Activated CD4-positive, alpha-beta T cell treated with anti-CD3 and anti-CD28 coated beads for 36 hours (primary cell): Measurements from ENCODE around the gene KIT. TPM values are rescaled to one million over a fixed set of nuclear protein-coding genes. Genes with fewer than 3 reads are reported as not detected.

Experiments used
- ATAC-seq: fragments of 200-7000 bp; cut with Tn5 transposase; one replicate; pipeline ENCODE4 v1.10.0; 2021; ENCODE audit warnings: mild to moderate bottlenecking, moderate library complexity
- CTCF ChIA-PET: fragments of 350-600 bp; sonication (Branson Sonifier 250); formaldehyde crosslinking; loops from one replicate; lab custom pipeline; 2021; ENCODE audit warnings: antibody characterized with exemption; lab: Charles Lee
- POLR2A ChIA-PET: fragments of 350-600 bp; sonication (Branson Sonifier 250); formaldehyde crosslinking; loops from one replicate; lab custom pipeline; 2021; ENCODE audit warnings: antibody characterized with exemption, inconsistent platforms; lab: Charles Lee
- DNase-seq: peaks from one replicate; pipeline ENCODE4 v3.0.0-alpha.2; 2020
- H3K27ac Mint-ChIP-seq: one replicate; pipeline ENCODE4 v1.8.0; 2021; ENCODE audit warnings: mixed read lengths
- H3K27me3 Mint-ChIP-seq: one replicate; pipeline ENCODE4 v1.8.0; 2021; ENCODE audit warnings: mixed read lengths
- H3K36me3 Mint-ChIP-seq: one replicate; pipeline ENCODE4 v1.8.0; 2021; ENCODE audit warnings: low read depth, mixed read lengths
- H3K4me1 Mint-ChIP-seq: one replicate; pipeline ENCODE4 v1.8.0; 2021; ENCODE audit warnings: mixed read lengths
- H3K4me3 Mint-ChIP-seq: one replicate; pipeline ENCODE4 v1.8.0; 2021; ENCODE audit warnings: mild to moderate bottlenecking, moderate library complexity, mixed read lengths
- H3K9me3 Mint-ChIP-seq: one replicate; pipeline ENCODE4 v1.8.0; 2021; ENCODE audit warnings: low read depth, mixed read lengths
- intact Hi-C, 2 experiments: fragments of 100-400 bp; cut with DNase I in 1 of 2; cut with micrococcal nuclease in 1 of 2; formaldehyde crosslinking; loops; one replicate each; pipeline versions ENCODE4 v1.14.2 to v1.15.1; 2022 to 2024; cut with DNase I, micrococcal nuclease
- total RNA-seq, 2 experiments: library from RNA; stranded (reverse); gene quantifications; one replicate each; pipeline ENCODE4 v1.2.3, GENCODE V29; 2021

KIT gene
- total RNA-seq, 2 experiments from 2014 or later = not detected

DNA sequence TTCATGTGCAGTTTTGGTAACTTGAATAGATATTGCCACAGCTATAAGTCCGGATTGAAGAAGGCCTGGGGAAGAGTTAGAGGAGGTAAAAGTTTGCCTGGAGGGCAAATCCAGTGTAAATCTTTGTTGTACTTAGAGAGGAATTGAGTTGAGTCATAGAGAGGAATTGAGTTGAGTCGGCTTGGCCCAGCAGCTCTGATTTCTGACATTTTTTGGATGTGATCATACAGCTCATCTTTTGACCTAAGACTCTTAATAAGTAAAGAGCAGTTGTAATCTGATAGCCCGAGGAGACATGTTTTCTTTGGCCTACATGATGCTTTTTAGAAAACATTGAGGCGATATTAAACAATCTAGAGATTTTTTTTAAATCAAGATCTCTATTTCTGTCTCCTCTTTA is 3.9 kb downstream of the KIT start:
- DNase-seq (no peak), ATAC-seq (no peak)
- H3K36me3 Mint-ChIP-seq = no peaks in the 10 kb centered on the region
- H3K4me3 Mint-ChIP-seq = no peak overlapping the region
- peaks cover 9% of the 10 kb centered on the region for H3K4me1 Mint-ChIP-seq
- no peak overlapping the region for H3K27ac Mint-ChIP-seq
- ChIA-PET CTCF (interaction anchor here (1.0 kb wide), 1 partner anchor 39 kb away, joined by 3 read pairs; no protein-coding TSS in a partner anchor), POLR2A (no interaction called here)
- H3K27me3 Mint-ChIP-seq = peaks cover 47% of the 10 kb centered on the region
- intact Hi-C loops = no loop called here
- H3K9me3 Mint-ChIP-seq = no peaks in the 10 kb centered on the region

DNA sequence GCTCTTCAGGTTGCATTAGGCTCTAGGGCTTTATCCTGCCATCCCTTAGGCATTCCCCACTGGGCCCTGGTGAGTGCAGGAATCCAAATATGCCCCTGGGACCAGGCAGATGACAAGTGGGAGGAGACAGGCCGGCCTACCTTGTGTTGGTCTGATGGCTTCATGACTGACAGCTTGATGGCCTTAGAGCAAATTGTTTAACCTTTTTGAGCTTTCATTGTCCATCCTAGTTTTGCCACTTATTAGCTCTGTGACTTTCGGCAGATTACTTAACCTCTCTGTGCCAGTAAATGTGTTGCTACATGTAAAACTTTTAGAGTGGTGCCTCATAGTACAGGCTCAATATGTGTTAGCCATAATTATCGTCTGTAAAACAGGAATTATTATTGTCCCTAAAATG is 4.4 kb downstream of the KIT start:
- H3K9me3 Mint-ChIP-seq = no peaks in the 10 kb centered on the region
- H3K27ac Mint-ChIP-seq = no peak overlapping the region
- H3K27me3 Mint-ChIP-seq = peaks cover 43% of the 10 kb centered on the region
- no peaks in the 10 kb centered on the region for H3K36me3 Mint-ChIP-seq
- DNase-seq (no peak), ATAC-seq (no peak)
- H3K4me3 Mint-ChIP-seq = no peak overlapping the region
- ChIA-PET POLR2A (no interaction called here), CTCF (interaction anchor here (1.0 to 1.4 kb wide), 2 partner anchors 26 to 38 kb away, joined by 3 read pairs; no protein-coding TSS in a partner anchor)
- intact Hi-C loops = no loop called here
- peaks cover 9% of the 10 kb centered on the region for H3K4me1 Mint-ChIP-seq

DNA sequence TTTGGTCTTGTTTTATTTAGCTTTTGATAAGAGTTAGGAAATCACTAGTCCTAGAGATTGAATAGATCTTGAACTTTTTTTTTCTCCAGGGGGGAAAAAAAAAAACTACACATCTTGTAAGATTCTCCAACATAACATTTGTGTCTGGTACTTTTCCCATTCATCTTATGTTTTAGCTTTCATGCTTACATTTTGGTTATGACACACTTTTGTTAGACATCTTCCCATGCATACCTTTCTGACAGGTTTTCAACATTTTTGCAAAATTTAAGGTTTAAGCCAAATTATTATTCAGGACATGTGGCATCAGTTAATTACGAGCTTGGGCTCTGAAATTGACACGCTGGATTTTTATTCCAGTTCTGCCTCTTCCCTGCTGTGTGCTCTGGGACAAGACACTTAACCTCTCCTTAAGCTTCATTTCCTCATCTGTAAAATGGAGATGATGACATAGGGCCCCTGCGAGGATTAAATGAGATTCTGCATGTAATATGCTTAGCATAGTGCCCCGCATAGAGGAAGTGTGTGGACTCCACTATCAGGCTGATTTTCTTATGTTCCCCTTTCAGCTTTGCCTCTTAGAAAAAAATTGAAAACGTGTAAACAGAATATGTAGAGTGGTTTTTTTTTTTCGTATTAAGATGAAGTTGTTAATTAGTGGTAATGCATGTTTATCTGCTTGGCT is 5.3 kb downstream of the KIT start:
- H3K27me3 Mint-ChIP-seq = peaks cover 43% of the 10 kb centered on the region

DNA sequence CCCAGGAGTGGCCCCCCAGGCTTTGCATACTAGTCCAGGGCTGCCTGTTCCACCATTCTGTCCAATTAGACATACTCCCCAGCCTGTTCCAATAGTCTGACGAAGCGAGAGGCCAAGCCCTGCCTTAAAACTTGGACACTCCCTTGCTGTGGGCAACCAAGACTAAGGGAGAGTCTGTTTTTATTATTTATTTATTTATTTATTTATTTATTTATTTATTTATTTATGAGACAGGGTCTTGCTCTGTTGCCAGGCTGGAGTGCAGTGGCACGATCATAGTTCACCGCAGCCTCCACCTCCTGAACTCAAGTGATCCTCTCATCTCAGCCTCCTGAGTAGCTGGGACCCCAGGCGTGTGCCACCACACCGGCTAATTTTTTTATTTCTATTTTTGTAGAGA is 6.6 kb downstream of the KIT start:
- ChIA-PET CTCF (no interaction called here), POLR2A (no interaction called here)
- no peak for ATAC-seq
- no peak for DNase-seq
- Mint-ChIP-seq H3K27me3 (peaks cover 39% of the 10 kb centered on the region), H3K4me3 (no peak overlapping the region), H3K9me3 (no peaks in the 10 kb centered on the region), H3K36me3 (no peaks in the 10 kb centered on the region), H3K4me1 (peaks cover 4% of the 10 kb centered on the region), H3K27ac (no peak overlapping the region)
- intact Hi-C loops = no loop called here

More for the DNA sequence above, 5.3 kb downstream of the KIT start:
- no peak overlapping the region for H3K27ac Mint-ChIP-seq
- H3K4me3 Mint-ChIP-seq = no peak overlapping the region
- intact Hi-C loops = no loop called here
- ATAC-seq (no peak), DNase-seq (no peak)
- no peaks in the 10 kb centered on the region for H3K9me3 Mint-ChIP-seq
- H3K36me3 Mint-ChIP-seq = no peaks in the 10 kb centered on the region
- peaks cover 7% of the 10 kb centered on the region for H3K4me1 Mint-ChIP-seq
- ChIA-PET POLR2A (no interaction called here), CTCF (interaction anchor here (1.4 kb wide), 1 partner anchor 25 kb away, joined by 3 read pairs; no protein-coding TSS in a partner anchor)

DNA sequence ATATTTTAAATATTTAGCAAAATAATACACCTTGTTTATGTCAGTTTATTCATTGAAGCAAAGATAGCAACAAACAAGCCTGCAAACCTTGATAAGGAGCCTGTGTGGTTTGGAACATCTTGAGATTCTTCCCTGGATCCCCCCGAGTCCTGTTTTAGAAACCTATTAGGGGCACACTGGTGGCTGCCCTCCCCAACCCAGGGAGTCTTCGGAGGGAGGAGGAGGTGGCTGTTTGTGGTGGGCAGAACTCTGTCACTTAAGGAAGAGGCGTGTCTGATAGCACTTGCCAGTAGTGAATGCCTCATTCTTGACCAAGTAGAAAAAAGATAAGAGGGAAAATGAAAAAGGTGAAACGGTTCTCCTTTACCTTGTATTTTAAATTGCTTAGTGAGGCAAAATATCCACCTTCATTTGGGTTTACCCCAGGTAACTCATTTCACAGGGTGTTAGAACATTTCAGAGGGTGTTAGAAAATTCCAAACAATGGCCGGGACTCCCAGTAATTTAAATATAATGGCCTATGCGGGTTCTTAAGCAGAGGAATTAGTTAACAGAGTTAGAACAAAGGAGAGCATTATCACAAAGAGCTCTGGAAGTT is 10.4 kb downstream of the KIT start:
- CTCF ChIA-PET = interaction anchor here (0.6 kb wide), 1 partner anchor 140 kb away, joined by 3 read pairs; no protein-coding TSS in a partner anchor
- H3K4me1 Mint-ChIP-seq = no peaks in the 10 kb centered on the region
- no peaks in the 10 kb centered on the region for H3K9me3 Mint-ChIP-seq
- DNase-seq = no peak
- intact Hi-C loops = no loop called here
- peaks cover 19% of the 10 kb centered on the region for H3K27me3 Mint-ChIP-seq
- H3K36me3 Mint-ChIP-seq = no peaks in the 10 kb centered on the region
- H3K27ac Mint-ChIP-seq = no peak overlapping the region
- no peak overlapping the region for H3K4me3 Mint-ChIP-seq
- no peak for ATAC-seq
- POLR2A ChIA-PET = no interaction called here

DNA sequence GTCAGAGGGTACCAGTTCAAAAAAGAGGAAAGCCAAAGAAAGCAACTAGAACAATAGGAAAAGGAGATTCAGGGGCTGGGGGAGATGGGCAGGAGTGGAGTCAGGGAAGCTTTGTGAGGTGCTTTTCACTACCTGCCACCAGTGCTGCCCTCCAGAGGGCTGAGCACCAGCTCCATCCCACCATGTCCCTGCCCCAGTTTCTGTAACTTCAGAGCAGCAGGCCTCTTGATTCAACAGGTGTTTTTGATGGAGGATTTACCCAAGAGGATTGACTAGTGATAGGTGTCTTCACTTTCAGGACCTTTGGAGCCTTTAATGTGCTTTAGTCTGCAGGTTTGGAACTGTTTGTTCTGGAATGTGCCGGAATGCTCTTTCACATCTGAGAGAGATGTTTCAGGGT is 12.1 kb downstream of the KIT start:
- Mint-ChIP-seq H3K4me3 (no peak overlapping the region), H3K4me1 (no peaks in the 10 kb centered on the region), H3K9me3 (no peaks in the 10 kb centered on the region), H3K27me3 (peaks cover 15% of the 10 kb centered on the region), H3K27ac (no peak overlapping the region), H3K36me3 (no peaks in the 10 kb centered on the region)
- POLR2A ChIA-PET = no interaction called here
- ATAC-seq = no peak
- intact Hi-C loops = no loop called here
- DNase-seq = no peak
- CTCF ChIA-PET = no interaction called here

DNA sequence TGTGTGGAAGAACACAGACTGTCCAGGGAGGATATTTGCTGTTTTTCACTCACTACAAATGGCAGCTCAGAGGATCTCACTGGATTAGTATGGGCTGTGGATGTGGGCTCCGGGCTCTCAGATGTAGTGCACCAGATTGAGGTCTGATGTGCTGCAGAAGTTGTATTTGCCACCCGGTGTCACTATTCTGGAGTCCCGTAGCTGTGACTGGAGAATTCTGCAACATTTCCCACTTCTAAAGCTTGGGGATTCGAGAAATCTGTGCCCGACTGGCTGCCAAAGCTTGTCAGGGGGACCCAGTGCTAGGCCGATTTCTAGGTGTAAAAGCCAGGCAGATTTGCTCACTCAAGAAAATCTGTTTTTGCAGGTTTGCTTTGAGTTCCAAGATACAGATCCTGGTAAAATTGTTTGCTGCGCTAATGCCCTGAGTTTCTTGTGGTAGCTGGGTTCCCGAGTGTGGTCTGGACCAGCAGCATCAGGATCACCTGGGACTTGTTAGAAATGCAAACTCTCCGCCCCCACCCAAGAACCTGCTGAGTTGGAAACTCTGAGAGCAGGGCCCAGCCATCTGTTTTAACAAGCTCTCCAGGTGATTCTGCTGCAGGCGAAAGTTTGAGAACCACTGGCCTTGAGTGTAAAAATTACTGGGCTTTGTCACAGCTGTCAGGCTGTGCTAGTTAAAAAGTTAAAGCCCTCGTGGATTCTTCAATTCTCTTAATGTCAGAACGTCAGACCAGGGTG is 18.1 kb downstream of the KIT start:
- Mint-ChIP-seq H3K9me3 (no peaks in the 10 kb centered on the region), H3K36me3 (no peaks in the 10 kb centered on the region), H3K27me3 (no peaks in the 10 kb centered on the region), H3K4me3 (no peak overlapping the region), H3K4me1 (no peaks in the 10 kb centered on the region), H3K27ac (no peak overlapping the region)
- POLR2A ChIA-PET = no interaction called here
- CTCF ChIA-PET = no interaction called here
- no peak for ATAC-seq
- intact Hi-C loops = no loop called here
- DNase-seq = no peak

DNA sequence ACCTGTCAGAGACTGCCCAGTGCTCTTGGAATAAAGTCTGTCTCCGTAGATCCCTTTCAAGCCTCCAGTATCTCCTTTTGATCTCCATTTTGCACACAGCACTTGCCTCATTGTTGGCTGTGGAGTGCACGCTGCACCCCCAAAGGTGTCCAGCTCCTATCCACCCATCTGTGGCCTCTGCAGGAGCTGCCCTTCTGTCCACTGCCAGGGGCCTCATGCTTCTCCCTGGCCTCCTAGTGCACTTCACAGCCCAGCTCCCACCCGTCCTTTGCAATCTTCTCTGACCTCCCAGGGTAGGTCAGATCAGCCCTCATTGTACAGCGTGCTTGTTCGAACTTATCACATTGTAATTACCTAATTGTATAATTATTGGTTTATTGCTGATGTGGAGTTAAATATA is 18.9 kb downstream of the KIT start:
- CTCF ChIA-PET = no interaction called here
- H3K36me3 Mint-ChIP-seq = no peaks in the 10 kb centered on the region
- H3K27ac Mint-ChIP-seq = no peak overlapping the region
- H3K4me1 Mint-ChIP-seq = no peaks in the 10 kb centered on the region
- H3K27me3 Mint-ChIP-seq = no peaks in the 10 kb centered on the region
- POLR2A ChIA-PET = no interaction called here
- ATAC-seq (no peak), DNase-seq (no peak)
- H3K4me3 Mint-ChIP-seq = no peak overlapping the region
- H3K9me3 Mint-ChIP-seq = no peaks in the 10 kb centered on the region
- intact Hi-C loops = no loop called here

DNA sequence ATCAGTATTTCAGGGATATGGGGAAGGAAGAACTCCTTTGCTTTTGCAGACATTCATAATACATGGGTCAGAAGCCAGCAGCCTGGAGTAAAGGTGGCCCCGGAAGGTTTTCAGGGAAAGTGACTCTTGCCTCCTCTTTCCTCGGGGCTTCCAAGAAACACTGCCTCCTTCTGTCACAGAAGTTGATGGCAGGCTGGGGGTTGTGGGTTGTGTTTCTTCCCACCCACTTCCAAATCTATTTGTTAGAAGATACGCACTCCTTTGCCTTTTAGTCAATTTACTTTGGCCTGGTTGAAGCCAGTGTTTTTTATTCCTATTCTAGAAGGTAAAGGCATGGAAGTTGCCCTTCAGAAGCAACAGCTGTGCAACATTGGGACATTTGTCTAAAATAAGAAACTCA is 19.7 kb downstream of the KIT start:
- no peak for ATAC-seq

DNA sequence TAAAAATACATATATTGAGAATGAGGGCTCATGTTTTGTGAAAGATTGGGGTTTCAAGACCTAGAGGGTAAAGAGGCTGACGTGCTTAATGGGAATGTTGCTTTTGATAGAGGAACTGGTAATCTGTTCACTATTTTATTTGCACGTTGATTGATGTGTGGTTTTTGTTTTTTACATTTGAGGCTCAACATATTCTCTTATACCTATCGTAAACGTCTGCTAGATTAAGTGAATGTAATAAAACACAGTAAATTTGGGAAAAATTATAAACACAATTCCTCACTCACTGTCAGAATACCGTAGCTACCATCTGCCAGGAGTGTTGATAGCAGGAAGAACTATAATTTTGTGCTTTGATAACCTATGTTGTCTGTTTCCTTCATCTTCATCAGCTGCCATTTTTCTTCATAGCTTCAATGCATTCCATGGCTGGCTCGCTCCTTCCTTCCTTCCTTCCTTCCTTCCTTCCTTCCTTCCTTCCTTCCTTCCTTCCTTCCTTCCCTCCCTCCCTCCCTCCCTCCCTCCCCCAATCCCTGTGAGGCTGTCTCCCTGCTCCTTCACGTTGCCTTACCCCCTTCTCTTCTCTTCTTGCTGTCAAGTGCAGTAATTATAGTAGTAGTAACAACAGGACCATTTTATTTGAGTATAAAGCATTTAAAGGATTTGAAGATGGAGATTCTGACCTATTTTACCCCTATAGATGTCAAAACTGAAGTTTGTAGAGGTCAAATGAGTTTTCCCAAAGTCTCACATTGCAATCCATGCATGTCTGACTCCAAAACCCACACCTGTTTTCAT is 20.3 kb downstream of the KIT start:
- Mint-ChIP-seq H3K27ac (no peak overlapping the region), H3K9me3 (no peaks in the 10 kb centered on the region), H3K36me3 (no peaks in the 10 kb centered on the region), H3K27me3 (no peaks in the 10 kb centered on the region), H3K4me3 (no peak overlapping the region), H3K4me1 (no peaks in the 10 kb centered on the region)
- no peak for ATAC-seq
- CTCF ChIA-PET = no interaction called here
- POLR2A ChIA-PET = interaction anchor here (0.6 kb wide), 1 partner anchor 275 kb away, joined by 3 read pairs; no protein-coding TSS in a partner anchor
- no peak for DNase-seq
- intact Hi-C loops = no loop called here

More for the DNA sequence above, 19.7 kb downstream of the KIT start:
- intact Hi-C loops = no loop called here
- DNase-seq = no peak
- POLR2A ChIA-PET = interaction anchor here (0.6 kb wide), 1 partner anchor 274 kb away, joined by 3 read pairs; no protein-coding TSS in a partner anchor
- Mint-ChIP-seq H3K27me3 (no peaks in the 10 kb centered on the region), H3K4me3 (no peak overlapping the region), H3K4me1 (no peaks in the 10 kb centered on the region), H3K27ac (no peak overlapping the region), H3K36me3 (no peaks in the 10 kb centered on the region), H3K9me3 (no peaks in the 10 kb centered on the region)
- CTCF ChIA-PET = no interaction called here

DNA sequence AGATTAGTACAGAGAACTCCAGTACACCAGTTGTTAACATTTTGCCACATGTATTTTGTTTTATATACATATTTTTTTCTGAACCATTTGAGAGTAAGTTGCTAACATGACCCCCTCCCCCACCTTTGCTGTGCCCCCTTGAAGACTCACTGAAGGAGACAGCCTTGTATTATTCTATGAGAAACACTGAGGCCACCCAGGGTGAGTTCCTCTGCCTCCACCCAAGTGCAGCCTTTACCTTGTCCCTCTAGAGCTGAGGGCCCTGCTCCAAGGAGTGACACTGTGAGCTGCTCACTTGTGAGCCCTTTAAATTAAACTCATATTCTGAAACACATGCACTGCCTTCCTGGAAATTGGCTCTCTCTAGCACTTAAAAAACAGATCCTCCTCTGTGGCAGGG is 21.1 kb downstream of the KIT start:
- ATAC-seq (no peak), DNase-seq (no peak)
- no peaks in the 10 kb centered on the region for H3K27me3 Mint-ChIP-seq
- intact Hi-C loops = no loop called here
- no peak overlapping the region for H3K4me3 Mint-ChIP-seq
- H3K36me3 Mint-ChIP-seq = no peaks in the 10 kb centered on the region
- peaks cover 4% of the 10 kb centered on the region for H3K4me1 Mint-ChIP-seq
- POLR2A ChIA-PET = no interaction called here
- H3K27ac Mint-ChIP-seq = no peak overlapping the region
- CTCF ChIA-PET = interaction anchor here (0.7 kb wide), 1 partner anchor 17 kb away, joined by 3 read pairs; no protein-coding TSS in a partner anchor
- H3K9me3 Mint-ChIP-seq = no peaks in the 10 kb centered on the region
